LNCaP clone FGC (cell line): ENCODE measurements around the gene CTXN3.

Experiments used
- DNase-seq: peaks from one replicate; pipeline ENCODE4 v3.0.0-alpha.2; 2011; ENCODE audit warnings: low read depth
- H3K4me3 ChIP-seq: 2 replicates; pipeline ENCODE4 v1.5.1; 2011; ENCODE audit warnings: mild to moderate bottlenecking, low read depth, low read length, control low read depth
- CTCF ChIP-seq: IDR thresholded peaks from 2 replicates; pipeline ENCODE4 v1.5.1; 2012; ENCODE audit warnings: mild to moderate bottlenecking; ENCODE audit not compliant: control insufficient read depth, insufficient read depth; ENCODE audit errors: extremely low read depth

The CTXN3 gene

GRCh38 chr5:127705120-127705892 lies 56.4 kb downstream of the CTXN3 start:
- DNase-seq: peak; percentile 28
- no peak overlapping the region for H3K4me3 ChIP-seq
- no peak for TF ChIP-seq CTCF

- TF ChIP-seq CTCF: no peak
- no peak overlapping the region for H3K4me3 ChIP-seq
- DNase-seq: no peak
Measured at GRCh38 chr5:127706691-127707090, 57.8 kb downstream of the CTXN3 start.

- no peak for DNase-seq
- no peak overlapping the region for H3K4me3 ChIP-seq
- no peak for TF ChIP-seq CTCF
Measured at GRCh38 chr5:127707209-127707608, 58.3 kb downstream of the CTXN3 start.
